ENCODE results near the gene PDLIM7. TPM values are rescaled to one million over a fixed set of nuclear protein-coding genes. Genes with fewer than 3 reads are reported as not detected.

The PDLIM7 gene
- total and polyA plus RNA-seq, 2 of the 8 experiments (the other 6 are each of a cell fraction or from before 2014, with no cell fraction given) = 67.3 to 94.2 TPM

DNA sequence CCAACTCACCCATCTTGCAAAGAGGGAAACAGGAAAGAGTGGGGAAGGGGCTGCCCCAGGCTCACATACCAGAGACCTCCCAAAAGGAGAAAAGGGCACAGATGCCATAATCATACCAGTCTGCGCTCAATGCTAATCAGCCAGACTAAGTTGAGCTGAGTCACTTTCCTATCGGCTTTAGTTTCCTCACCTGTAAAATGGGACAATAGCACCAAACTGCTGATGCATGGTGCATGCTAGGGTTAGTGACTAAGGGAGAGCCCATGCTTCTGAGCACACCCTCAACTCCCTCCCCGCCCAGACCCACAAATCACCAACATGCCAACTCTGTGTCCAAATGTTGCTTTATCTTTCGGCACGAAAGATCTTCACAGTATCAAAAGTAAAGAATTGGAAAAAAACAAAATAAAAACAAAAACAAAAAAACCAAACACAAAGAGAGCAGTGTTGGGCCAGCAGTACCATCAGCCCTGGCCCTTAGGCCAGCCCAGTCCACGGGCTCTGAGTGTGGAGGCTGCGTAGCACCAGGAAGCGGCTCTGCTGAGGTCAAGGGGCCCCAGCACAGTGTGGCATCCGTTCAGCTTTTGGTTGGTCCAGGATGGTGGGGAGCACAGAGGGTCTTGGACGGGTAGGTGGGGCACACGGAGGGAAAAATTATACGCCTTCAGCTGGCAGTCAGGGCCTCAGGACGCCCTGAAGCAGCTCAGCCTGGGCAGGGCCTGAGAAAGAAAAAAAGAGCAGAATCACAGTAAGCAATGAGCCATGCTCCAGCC lies 22.2 kb upstream of the PDLIM7 start:
- H3K4ac ChIP-seq (replicated peaks; ENCODE audit: insufficient read length, low read depth, low read length) = no peak overlapping the region
- H3K9ac ChIP-seq (replicated peaks in 1 of 4; ENCODE audit: extremely low read depth in 1 of 4, low read depth in 3 of 4, low read length in 3 of 4) = no peak overlapping the region
- no peak overlapping the region for H4K91ac ChIP-seq (replicated peaks; ENCODE audit: insufficient read length, low read length)
- H3K4me1 ChIP-seq (replicated peaks in 1 of 4; ENCODE audit: control insufficient read depth in 3 of 4, insufficient read depth in 4 of 4, low read length in 3 of 4) = peaks cover 0 to 6% (median 5%) of the 10 kb centered on the region in 4 experiments; a peak in 5 of 7 replicates
- H4K5ac ChIP-seq (ENCODE audit: insufficient read length, low read depth, low read length) = no peak overlapping the region
- no peak overlapping the region for H3K27ac ChIP-seq (ENCODE audit: low read depth, low read length)
- H3K36me3 ChIP-seq (ENCODE audit: control insufficient read depth in 2 of 4, insufficient read depth in 4 of 4, low read length in 3 of 4) = peaks cover 23 to 43% (median 35%) of the 10 kb centered on the region in 4 experiments
- no peaks in the 10 kb centered on the region for H3K9me3 ChIP-seq (ENCODE audit: insufficient read depth in 2 of 2, low read depth in 1 of 2, low read length in 1 of 2)
- H2BK5ac ChIP-seq (ENCODE audit: low read depth, low read length) = no peak overlapping the region
- peaks cover 3% of the 10 kb centered on the region; the same call in 1 of the 2 replicates for H3K79me1 ChIP-seq (ENCODE audit: low read depth, low read length)
- H2BK15ac ChIP-seq (ENCODE audit: low read length) = no peak overlapping the region
- no peak overlapping the region for H3K18ac ChIP-seq (ENCODE audit: extremely low read depth, low read length)
- no peak overlapping the region for H2AK5ac ChIP-seq (ENCODE audit: low read depth, low read length)
- H2AFZ ChIP-seq (ENCODE audit: low read length) = no peak overlapping the region
- no peaks in the 10 kb centered on the region for H3K27me3 ChIP-seq (replicated peaks in 1 of 4; ENCODE audit: control insufficient read depth in 3 of 4, extremely low read depth in 1 of 4, insufficient read depth in 3 of 4, low read length in 3 of 4)
- no peak for DNase-seq (ENCODE audit: low read depth in 1 of 2, low spot score in 2 of 2)
- peaks cover 0 to 9% of the 10 kb centered on the region in 2 experiments; a peak in 1 of 4 replicates for H3K79me2 ChIP-seq (ENCODE audit: control insufficient read depth in 1 of 2, insufficient read depth in 2 of 2, low read length in 2 of 2)
- H2BK120ac ChIP-seq (replicated peaks; ENCODE audit: low read depth, low read length) = no peak overlapping the region
- no peak overlapping the region for H3K4me2 ChIP-seq (ENCODE audit: insufficient read depth in 1 of 2, low read depth in 2 of 2, low read length in 2 of 2)
- peaks cover 0 to 7% of the 10 kb centered on the region in 2 experiments for H4K20me1 ChIP-seq (replicated peaks in 1 of 2; ENCODE audit: control insufficient read depth in 1 of 2, insufficient read depth in 2 of 2, low read length in 2 of 2)
- H2BK20ac ChIP-seq (ENCODE audit: low read length) = no peak overlapping the region
- 82% methylated on average over 13 of the region's 13 CpGs; no CpG with 5 or more reads in 1 of the 2 experiments for WGBS, 2 experiments (ENCODE audit: extremely low coverage in 1 of 2, insufficient coverage in 1 of 2, insufficient read length in 1 of 2, insufficient replicate concordance in 2 of 2, low coverage in 1 of 2, low lambda C conversion rate in 2 of 2, missing lambda C conversion rate in 1 of 2)
- no peak overlapping the region for H3K23ac ChIP-seq (ENCODE audit: insufficient read length)
- ChIA-PET CTCF (ENCODE audit: partially characterized antibody) (interaction anchor here (0.6 to 1.0 kb wide), 5 partner anchors 13 to 742 kb away, joined by 3 to 4 read pairs (median 3); no protein-coding TSS in a partner anchor), POLR2A (ENCODE audit: partially characterized antibody) (interaction anchor here (0.6 to 5.0 kb wide), 6 partner anchors 10 to 49 kb away, joined by 3 to 11 read pairs (median 4); partner anchors contain the start of gene DOK3)
- no peak overlapping the region for H3K4me3 ChIP-seq (ENCODE audit: extremely low read depth in 1 of 4, insufficient read depth in 2 of 4, low read depth in 3 of 4, low read length in 4 of 4)
- H3K23me2 ChIP-seq (ENCODE audit: low read depth, low read length) = peaks cover 8% of the 10 kb centered on the region
- H3K14ac ChIP-seq (ENCODE audit: insufficient read length) = no peak overlapping the region
- H4K8ac ChIP-seq (ENCODE audit: extremely low read depth, insufficient read depth, low read length) = peak overlapping the region; percentile 48; the same call in 1 of the 2 replicates
- H2BK12ac ChIP-seq (ENCODE audit: low read depth, low read length) = no peak overlapping the region
- FAIRE-seq = no peak
- no peak overlapping the region for H3K56ac ChIP-seq (replicated peaks; ENCODE audit: insufficient read length, low read depth, low read length)
- TF ChIP-seq PHF8 (conservative IDR thresholded peaks at IDR 0.05; ENCODE audit: low read depth, low read length) (no peak), CEBPB (IDR thresholded peaks at IDR 0.05; ENCODE audit: low read depth, low read length) (no peak), SIN3A (conservative IDR thresholded peaks at IDR 0.05 in 1 of 2, IDR thresholded peaks at IDR 0.05 in 1 of 2; ENCODE audit: low read depth in 1 of 2, low read length in 2 of 2) (no peak), POU5F1 (IDR thresholded peaks at IDR 0.05; ENCODE audit: low read depth, low read length) (no peak), GABPA (IDR thresholded peaks at IDR 0.05; ENCODE audit: borderline replicate concordance, insufficient read depth, low read length) (no peak), ZNF274 (IDR thresholded peaks at IDR 0.05; ENCODE audit: borderline replicate concordance, extremely low read depth, low read length) (no peak), BRCA1 (IDR thresholded peaks at IDR 0.05; ENCODE audit: low read depth, low read length) (no peak), SIX5 (IDR thresholded peaks at IDR 0.05; ENCODE audit: low read depth, low read length) (no peak), TBP (IDR thresholded peaks at IDR 0.05; ENCODE audit: low read depth, low read length) (no peak), SIRT6 (IDR thresholded peaks at IDR 0.05; ENCODE audit: low read length) (no peak), SP4 (IDR thresholded peaks at IDR 0.05; ENCODE audit: low read length) (no peak)
- TF ChIP-seq, protein P1, sequence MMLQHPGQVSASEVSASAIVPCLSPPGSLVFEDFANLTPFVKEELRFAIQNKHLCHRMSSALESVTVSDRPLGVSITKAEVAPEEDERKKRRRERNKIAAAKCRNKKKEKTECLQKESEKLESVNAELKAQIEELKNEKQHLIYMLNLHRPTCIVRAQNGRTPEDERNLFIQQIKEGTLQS (IDR thresholded peaks at IDR 0.05; ENCODE audit: insufficient read depth, low read depth, low read length) = no peak

Data from H1 (cell line).